ENCODE data around the gene PARP9.
"Not testable (repeated sequence)": the region's sequence is repeated elsewhere in the genome, so short reads cannot be mapped to it uniquely, and the experiment has no call there.

PARP9 gene

GRCh38 chr3:122572940-122573412, 8.9 kb upstream of the PARP9 start:
- DNase-seq = no peak

GRCh38 chr3:122568755-122569154, 4.7 kb upstream of the PARP9 start:
- no peak for DNase-seq

GRCh38 chr3:122568131-122568530, 4.0 kb upstream of the PARP9 start:
- DNase-seq = not testable (repeated sequence)

GRCh38 chr3:122563717-122564025, 429 bp downstream of the PARP9 start:
- no peak for DNase-seq

- no peak for DNase-seq
Measured at GRCh38 chr3:122562923-122563716, 980 bp downstream of the PARP9 start.

- peak; percentile 79 for DNase-seq
Measured at GRCh38 chr3:122560680-122561079, 3.4 kb downstream of the PARP9 start.

GRCh38 chr3:122559906-122560305, 4.2 kb downstream of the PARP9 start:
- DNase-seq = no peak

- no peak for DNase-seq
Measured at GRCh38 chr3:122558605-122559004, 5.5 kb downstream of the PARP9 start.

- DNase-seq = no peak
Measured at GRCh38 chr3:122557356-122557755, 6.7 kb downstream of the PARP9 start.

- DNase-seq = no peak
Measured at GRCh38 chr3:122555275-122556071, 8.6 kb downstream of the PARP9 start.

- no peak for DNase-seq
Measured at GRCh38 chr3:122553171-122553570, 10.9 kb downstream of the PARP9 start.

- no peak for DNase-seq
Measured at GRCh38 chr3:122548619-122549018, 15.5 kb downstream of the PARP9 start.

GRCh38 chr3:122548076-122548475, 16.0 kb downstream of the PARP9 start:
- DNase-seq = no peak

- no peak for DNase-seq
Measured at GRCh38 chr3:122546151-122546550, 17.9 kb downstream of the PARP9 start.

GRCh38 chr3:122538956-122539490, 25.1 kb downstream of the PARP9 start:
- no peak for DNase-seq

- DNase-seq = no peak
Measured at GRCh38 chr3:122536632-122537001, 27.5 kb downstream of the PARP9 start.

- DNase-seq = no peak
Measured at GRCh38 chr3:122535964-122536631, 28.0 kb downstream of the PARP9 start.

GRCh38 chr3:122533931-122534334, 30.2 kb downstream of the PARP9 start:
- no peak for DNase-seq

- no peak for DNase-seq
Measured at GRCh38 chr3:122533480-122533879, 30.6 kb downstream of the PARP9 start.

GRCh38 chr3:122530164-122530563, 33.9 kb downstream of the PARP9 start:
- no peak for DNase-seq

- no peak for DNase-seq
Measured at GRCh38 chr3:122523317-122523716, 40.8 kb downstream of the PARP9 start.

- no peak for DNase-seq
Measured at GRCh38 chr3:122520861-122521260, 43.2 kb downstream of the PARP9 start.

GRCh38 chr3:122519693-122520092, 44.4 kb downstream of the PARP9 start:
- DNase-seq = no peak

Data from COR-L47 (cell line).